VCaP (cell line): ENCODE measurements around the gene PRR20C.

ENCODE experiments used
- H3K27ac ChIP-seq: fragments of 450-650 bp; 2 replicates; pipeline ENCODE4 v1.5.1; 2017
- TF ChIP-seq, protein P1 (sequence below): fragments of 450-650 bp; conservative IDR thresholded peaks from 2 replicates; pipeline ENCODE4 v1.5.1; 2017; ENCODE audit warnings: mild to moderate bottlenecking, moderate library complexity

Gene PRR20C

DNA sequence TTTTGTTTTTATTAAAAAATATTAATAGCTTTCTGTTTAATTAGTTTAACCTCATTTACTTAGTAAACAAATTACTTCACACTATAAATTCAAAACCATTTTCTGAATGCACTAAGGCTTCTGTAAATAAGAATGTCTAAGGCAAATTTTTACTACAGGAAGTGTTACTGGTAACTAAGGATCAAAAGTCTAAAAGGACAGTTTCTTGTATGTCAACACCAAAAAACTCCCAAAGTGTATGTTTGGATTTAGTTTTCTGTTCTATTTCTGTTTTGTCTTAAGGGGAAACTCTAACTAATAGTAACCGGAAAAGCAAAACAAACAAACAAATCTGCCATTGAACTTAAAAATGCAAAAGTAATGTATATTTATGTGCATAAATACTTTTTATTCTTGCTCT lies 37.8 kb downstream of the PRR20C start:
- TF ChIP-seq, protein P1, sequence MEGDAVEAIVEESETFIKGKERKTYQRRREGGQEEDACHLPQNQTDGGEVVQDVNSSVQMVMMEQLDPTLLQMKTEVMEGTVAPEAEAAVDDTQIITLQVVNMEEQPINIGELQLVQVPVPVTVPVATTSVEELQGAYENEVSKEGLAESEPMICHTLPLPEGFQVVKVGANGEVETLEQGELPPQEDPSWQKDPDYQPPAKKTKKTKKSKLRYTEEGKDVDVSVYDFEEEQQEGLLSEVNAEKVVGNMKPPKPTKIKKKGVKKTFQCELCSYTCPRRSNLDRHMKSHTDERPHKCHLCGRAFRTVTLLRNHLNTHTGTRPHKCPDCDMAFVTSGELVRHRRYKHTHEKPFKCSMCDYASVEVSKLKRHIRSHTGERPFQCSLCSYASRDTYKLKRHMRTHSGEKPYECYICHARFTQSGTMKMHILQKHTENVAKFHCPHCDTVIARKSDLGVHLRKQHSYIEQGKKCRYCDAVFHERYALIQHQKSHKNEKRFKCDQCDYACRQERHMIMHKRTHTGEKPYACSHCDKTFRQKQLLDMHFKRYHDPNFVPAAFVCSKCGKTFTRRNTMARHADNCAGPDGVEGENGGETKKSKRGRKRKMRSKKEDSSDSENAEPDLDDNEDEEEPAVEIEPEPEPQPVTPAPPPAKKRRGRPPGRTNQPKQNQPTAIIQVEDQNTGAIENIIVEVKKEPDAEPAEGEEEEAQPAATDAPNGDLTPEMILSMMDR, result no peak

More for the DNA sequence above, 37.8 kb downstream of the PRR20C start:
- H3K27ac ChIP-seq, result no peak overlapping the region
